ENCODE measurements around the gene TIPARP. TPM values are rescaled to one million over a fixed set of nuclear protein-coding genes. Genes with fewer than 3 reads are reported as not detected.

Gene TIPARP
- total RNA-seq, 1 experiment from 2014 or later, result 35.0 TPM

GRCh38 chr3:156729460-156730179, 55.2 kb downstream of the TIPARP start:
- no peak overlapping the region for H3K27ac ChIP-seq
- peaks cover 35% of the 10 kb centered on the region for H3K4me1 ChIP-seq (replicated peaks; ENCODE audit: insufficient read depth)
- intact Hi-C loops (cut with micrococcal nuclease; ENCODE audit: unreplicated experiment), result no loop called here
- H3K79me2 ChIP-seq (ENCODE audit: low read depth), result no peaks in the 10 kb centered on the region
- CTCF ChIA-PET, result no interaction called here
- POLR2A ChIA-PET (ENCODE audit: unreplicated experiment), result interaction anchor here (0.5 kb wide), 1 partner anchor 12 kb away, joined by 6 read pairs; no protein-coding TSS in a partner anchor
- H3K4me2 ChIP-seq, result no peak overlapping the region
- TF ChIP-seq CTCF (conservative IDR thresholded peaks at IDR 0.05) (no peak), EZH2 (IDR thresholded peaks at IDR 0.05; ENCODE audit: low read depth) (no peak)
- no peak for DNase-seq
- H3K36me3 ChIP-seq (ENCODE audit: low read depth), result no peaks in the 10 kb centered on the region; the same call in 1 of the 2 replicates
- no peak overlapping the region for H3K4me3 ChIP-seq
- no peaks in the 10 kb centered on the region for H3K27me3 ChIP-seq (ENCODE audit: insufficient read depth, low read depth)
- no TSS peak for BruUV-seq (replicated peaks)
- H4K20me1 ChIP-seq (ENCODE audit: insufficient read depth), result no peaks in the 10 kb centered on the region
- H3K9me2 ChIP-seq (ENCODE audit: insufficient read depth), result no peaks in the 10 kb centered on the region
- no peaks in the 10 kb centered on the region for H3K9me3 ChIP-seq (ENCODE audit: insufficient read depth, low read depth)
- peaks cover 9% of the 10 kb centered on the region for H3F3A ChIP-seq (ENCODE audit: insufficient read depth, low read depth)
- no peak overlapping the region for H2AFZ ChIP-seq

- CTCF ChIA-PET, result no interaction called here
- intact Hi-C loops (cut with micrococcal nuclease; ENCODE audit: unreplicated experiment), result no loop called here
- TF ChIP-seq EZH2 (IDR thresholded peaks at IDR 0.05; ENCODE audit: low read depth) (no peak), CTCF (conservative IDR thresholded peaks at IDR 0.05) (no peak)
Measured at GRCh38 chr3:156731813-156732212, 57.4 kb downstream of the TIPARP start.

GRCh38 chr3:156732261-156732660, 57.9 kb downstream of the TIPARP start:
- Histone ChIP-seq H3K27ac (no peak overlapping the region), H3K9me3 (ENCODE audit: insufficient read depth, low read depth) (no peaks in the 10 kb centered on the region), H3K4me1 (replicated peaks; ENCODE audit: insufficient read depth) (peaks cover 11% of the 10 kb centered on the region; the same call in 1 of the 2 replicates), H2AFZ (no peak overlapping the region), H3K36me3 (ENCODE audit: low read depth) (no peaks in the 10 kb centered on the region), H3K4me2 (no peak overlapping the region), H3K9me2 (ENCODE audit: insufficient read depth) (no peaks in the 10 kb centered on the region), H3K27me3 (ENCODE audit: insufficient read depth, low read depth) (no peaks in the 10 kb centered on the region), H3K4me3 (no peak overlapping the region), H4K20me1 (ENCODE audit: insufficient read depth) (no peaks in the 10 kb centered on the region), H3F3A (ENCODE audit: insufficient read depth, low read depth) (no peaks in the 10 kb centered on the region), H3K79me2 (ENCODE audit: low read depth) (no peaks in the 10 kb centered on the region)
- DNase-seq, result no peak
- POLR2A ChIA-PET (ENCODE audit: unreplicated experiment), result no interaction called here
- intact Hi-C loops (cut with micrococcal nuclease; ENCODE audit: unreplicated experiment), result no loop called here
- no peak for TF ChIP-seq CTCF (conservative IDR thresholded peaks at IDR 0.05)
- TF ChIP-seq EZH2 (IDR thresholded peaks at IDR 0.05; ENCODE audit: low read depth), result no peak
- no TSS peak for BruUV-seq (replicated peaks)
- CTCF ChIA-PET, result no interaction called here

More at GRCh38 chr3:156731813-156732212, 57.4 kb downstream of the TIPARP start:
- DNase-seq, result no peak
- H3K36me3 ChIP-seq (ENCODE audit: low read depth), result no peaks in the 10 kb centered on the region
- H2AFZ ChIP-seq, result no peak overlapping the region
- H3K27ac ChIP-seq, result no peak overlapping the region
- no peaks in the 10 kb centered on the region for H3K9me2 ChIP-seq (ENCODE audit: insufficient read depth)
- H4K20me1 ChIP-seq (ENCODE audit: insufficient read depth), result no peaks in the 10 kb centered on the region
- H3K9me3 ChIP-seq (ENCODE audit: insufficient read depth, low read depth), result no peaks in the 10 kb centered on the region
- H3K4me3 ChIP-seq, result no peak overlapping the region
- no peaks in the 10 kb centered on the region for H3K27me3 ChIP-seq (ENCODE audit: insufficient read depth, low read depth)
- peaks cover 15% of the 10 kb centered on the region for H3K4me1 ChIP-seq (replicated peaks; ENCODE audit: insufficient read depth)
- no TSS peak for BruUV-seq (replicated peaks)
- no peaks in the 10 kb centered on the region for H3F3A ChIP-seq (ENCODE audit: insufficient read depth, low read depth)
- H3K79me2 ChIP-seq (ENCODE audit: low read depth), result no peaks in the 10 kb centered on the region
- no peak overlapping the region for H3K4me2 ChIP-seq
- POLR2A ChIA-PET (ENCODE audit: unreplicated experiment), result no interaction called here
